ENCODE measurements around the gene C19orf81.
"Not testable (repeated sequence)": the region's sequence is repeated elsewhere in the genome, so short reads cannot be mapped to it uniquely, and the experiment has no call there.

The C19orf81 gene

DNA sequence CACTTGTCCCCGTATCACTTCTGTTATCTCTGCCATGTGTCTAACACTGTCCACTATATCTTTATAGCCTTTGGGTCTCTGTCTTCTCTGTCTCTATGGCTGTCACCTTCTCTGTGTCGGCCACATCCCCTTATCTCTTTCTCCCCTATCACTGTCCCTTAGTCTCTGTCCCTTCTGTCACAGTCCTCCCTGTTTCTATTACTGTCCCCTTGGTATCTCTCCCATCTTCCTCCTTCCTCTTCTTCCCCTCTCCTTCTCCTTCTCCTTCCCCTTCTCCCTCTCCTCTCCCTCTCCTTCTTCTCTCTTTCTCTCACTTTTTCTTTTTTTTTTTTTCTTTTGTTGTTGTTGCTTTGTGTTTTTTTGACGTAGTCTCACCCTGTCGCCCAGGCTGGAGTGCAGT lies 46.3 kb upstream of the C19orf81 start:
- Histone ChIP-seq H3K23ac (ENCODE audit: low read length) (no peak overlapping the region), H3K27me3 (ENCODE audit: insufficient read depth, low read length) (no peaks in the 10 kb centered on the region), H3K9me3 (ENCODE audit: insufficient read depth, low read depth, low read length) (peaks cover 6% of the 10 kb centered on the region), H2BK5ac (ENCODE audit: low read depth, low read length, poor library complexity) (no peak overlapping the region), H2AK5ac (ENCODE audit: low read length) (no peak overlapping the region), H4K8ac (ENCODE audit: low read depth, low read length) (no peak overlapping the region), H3K9ac (ENCODE audit: low read length) (no peak overlapping the region), H3K4me3 (ENCODE audit: low read depth, low read length) (no peak overlapping the region), H3K14ac (ENCODE audit: low read length) (no peak overlapping the region), H3K4me1 (ENCODE audit: control insufficient read depth in 1 of 2, insufficient read depth in 2 of 2, low read length in 2 of 2) (no peaks in the 10 kb centered on the region), H2AFZ (ENCODE audit: insufficient read depth, low read length, poor library complexity) (no peak overlapping the region), H4K12ac (ENCODE audit: low read depth, low read length) (no peak overlapping the region), H3K4ac (ENCODE audit: low read depth, low read length) (no peak overlapping the region), H3K36me3 (ENCODE audit: control insufficient read depth in 1 of 2, insufficient read depth in 2 of 2, low read length in 2 of 2) (no peaks in the 10 kb centered on the region), H3K4me2 (ENCODE audit: low read length) (no peak overlapping the region), H2BK12ac (ENCODE audit: low read length) (no peak overlapping the region), H4K91ac (ENCODE audit: low read depth, low read length) (no peak overlapping the region), H3K79me1 (ENCODE audit: low read length) (no peaks in the 10 kb centered on the region), H3K27ac (ENCODE audit: low read depth, low read length) (no peak overlapping the region), H2BK120ac (ENCODE audit: insufficient read depth, low read length, poor library complexity) (no peak overlapping the region), H3K79me2 (ENCODE audit: control insufficient read depth, insufficient read depth, low read length, poor library complexity) (no peaks in the 10 kb centered on the region), H3K18ac (ENCODE audit: low read length) (no peak overlapping the region)
- no peak for DNase-seq
- no CpG with 5 or more reads among the region's 4 CpGs for WGBS (ENCODE audit: extremely low coverage, insufficient coverage, insufficient read length)

DNA sequence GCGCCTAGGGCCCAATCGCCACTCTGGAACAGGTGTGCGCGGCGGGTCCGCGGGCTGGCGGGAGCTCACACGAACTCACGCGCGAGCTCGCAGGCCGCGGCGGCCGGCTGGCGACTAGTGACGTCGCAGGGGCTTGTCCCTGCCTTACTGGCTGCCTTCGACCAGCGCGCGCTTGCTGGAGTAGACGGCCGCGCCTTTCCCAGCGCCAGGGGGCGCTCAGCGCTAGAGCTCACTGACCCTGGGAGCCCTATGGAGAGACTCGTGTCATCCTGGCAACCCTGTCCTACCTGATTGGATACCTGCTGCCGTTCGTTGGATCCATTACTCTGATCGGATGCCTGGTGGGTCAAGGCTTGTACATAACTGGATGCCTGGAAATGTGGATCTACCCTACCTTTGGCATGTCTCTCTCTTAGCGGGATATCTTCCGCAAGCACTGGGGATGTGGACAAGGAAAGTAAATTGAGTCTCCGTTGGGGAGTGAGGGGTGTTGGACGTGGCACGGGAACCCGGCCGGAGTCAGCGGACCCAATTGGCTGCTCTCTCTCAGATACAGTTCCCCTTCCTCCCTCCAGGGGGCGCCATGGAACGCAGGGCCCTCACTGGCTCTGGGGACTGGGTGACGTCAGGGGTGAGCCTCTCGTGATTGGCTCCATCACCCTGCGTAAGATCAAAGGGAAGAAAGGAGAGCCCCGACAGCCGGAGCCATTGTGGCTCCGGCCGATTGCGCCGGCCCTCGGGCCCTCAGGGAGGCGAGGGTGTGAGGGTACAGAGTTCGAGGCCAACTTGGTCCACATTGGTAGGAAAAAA lies 44.8 kb upstream of the C19orf81 start:
- not testable (repeated sequence) for H3K36me3 ChIP-seq (ENCODE audit: control insufficient read depth in 1 of 2, insufficient read depth in 2 of 2, low read length in 2 of 2); H3K4ac ChIP-seq (ENCODE audit: low read depth, low read length); H4K8ac ChIP-seq (ENCODE audit: low read depth, low read length); H3K27ac ChIP-seq (ENCODE audit: low read depth, low read length); H3K23ac ChIP-seq (ENCODE audit: low read length); H3K27me3 ChIP-seq (ENCODE audit: insufficient read depth, low read length); H3K79me1 ChIP-seq (ENCODE audit: low read length); H3K9me3 ChIP-seq (ENCODE audit: insufficient read depth, low read depth, low read length); H3K4me3 ChIP-seq (ENCODE audit: low read depth, low read length); H2AFZ ChIP-seq (ENCODE audit: insufficient read depth, low read length, poor library complexity); H3K14ac ChIP-seq (ENCODE audit: low read length); H3K18ac ChIP-seq (ENCODE audit: low read length); H2BK5ac ChIP-seq (ENCODE audit: low read depth, low read length, poor library complexity); DNase-seq; H2AK5ac ChIP-seq (ENCODE audit: low read length); H3K4me1 ChIP-seq (ENCODE audit: control insufficient read depth in 1 of 2, insufficient read depth in 2 of 2, low read length in 2 of 2); H3K4me2 ChIP-seq (ENCODE audit: low read length); H2BK120ac ChIP-seq (ENCODE audit: insufficient read depth, low read length, poor library complexity); H2BK12ac ChIP-seq (ENCODE audit: low read length); H3K9ac ChIP-seq (ENCODE audit: low read length); H4K12ac ChIP-seq (ENCODE audit: low read depth, low read length); H3K79me2 ChIP-seq (ENCODE audit: control insufficient read depth, insufficient read depth, low read length, poor library complexity); H4K91ac ChIP-seq (ENCODE audit: low read depth, low read length)
- WGBS (ENCODE audit: extremely low coverage, insufficient coverage, insufficient read length): no CpG with 5 or more reads among the region's 56 CpGs

DNA sequence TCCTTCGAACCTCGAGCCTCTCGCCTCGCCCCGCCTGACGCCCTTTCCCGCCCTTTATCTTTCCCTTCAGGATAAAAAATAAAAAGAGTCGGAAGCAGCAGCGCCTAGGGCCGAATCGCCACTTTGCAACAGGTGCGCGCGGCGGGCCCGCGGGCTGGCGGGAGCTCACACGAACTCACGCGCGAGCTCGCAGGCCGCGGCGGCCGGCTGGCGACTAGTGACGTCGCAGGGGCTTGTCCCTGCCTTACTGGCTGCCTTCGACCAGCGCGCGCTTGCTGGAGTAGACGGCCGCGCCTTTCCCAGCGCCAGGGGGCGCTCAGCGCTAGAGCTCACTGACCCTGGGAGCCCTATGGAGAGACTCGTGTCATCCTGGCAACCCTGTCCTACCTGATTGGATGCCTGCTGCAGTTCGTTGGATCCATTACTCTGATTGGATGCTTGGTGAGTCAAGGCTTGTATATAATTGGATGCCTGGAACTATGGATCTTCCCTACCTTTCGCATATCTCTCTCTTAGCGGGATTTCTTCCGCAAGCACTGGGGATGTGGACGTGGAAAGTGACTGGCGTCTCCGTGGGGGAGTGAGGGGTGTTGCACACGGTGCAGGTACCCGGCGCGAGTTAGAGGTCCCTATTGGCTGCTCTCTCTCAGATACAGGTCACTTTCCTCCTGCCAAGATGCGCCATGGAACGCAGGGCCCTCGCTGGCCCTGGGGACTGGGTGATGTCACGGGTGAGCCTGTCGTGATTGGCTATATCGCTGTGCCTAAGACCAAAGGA lies 43.0 kb upstream of the C19orf81 start:
- H3K4ac ChIP-seq (ENCODE audit: low read depth, low read length); H3K9me3 ChIP-seq (ENCODE audit: insufficient read depth, low read depth, low read length); H3K79me1 ChIP-seq (ENCODE audit: low read length); H3K9ac ChIP-seq (ENCODE audit: low read length); H4K91ac ChIP-seq (ENCODE audit: low read depth, low read length); H4K8ac ChIP-seq (ENCODE audit: low read depth, low read length); DNase-seq; H2BK120ac ChIP-seq (ENCODE audit: insufficient read depth, low read length, poor library complexity); H4K12ac ChIP-seq (ENCODE audit: low read depth, low read length); H3K4me2 ChIP-seq (ENCODE audit: low read length); H2BK12ac ChIP-seq (ENCODE audit: low read length); H3K4me3 ChIP-seq (ENCODE audit: low read depth, low read length); H2AFZ ChIP-seq (ENCODE audit: insufficient read depth, low read length, poor library complexity); H3K18ac ChIP-seq (ENCODE audit: low read length); H2BK5ac ChIP-seq (ENCODE audit: low read depth, low read length, poor library complexity); H3K4me1 ChIP-seq (ENCODE audit: control insufficient read depth in 1 of 2, insufficient read depth in 2 of 2, low read length in 2 of 2); H3K79me2 ChIP-seq (ENCODE audit: control insufficient read depth, insufficient read depth, low read length, poor library complexity); H3K36me3 ChIP-seq (ENCODE audit: control insufficient read depth in 1 of 2, insufficient read depth in 2 of 2, low read length in 2 of 2); H3K23ac ChIP-seq (ENCODE audit: low read length); H3K27ac ChIP-seq (ENCODE audit: low read depth, low read length); H2AK5ac ChIP-seq (ENCODE audit: low read length); H3K14ac ChIP-seq (ENCODE audit: low read length); H3K27me3 ChIP-seq (ENCODE audit: insufficient read depth, low read length): not testable (repeated sequence)
- no CpG with 5 or more reads among the region's 58 CpGs for WGBS (ENCODE audit: extremely low coverage, insufficient coverage, insufficient read length)

DNA sequence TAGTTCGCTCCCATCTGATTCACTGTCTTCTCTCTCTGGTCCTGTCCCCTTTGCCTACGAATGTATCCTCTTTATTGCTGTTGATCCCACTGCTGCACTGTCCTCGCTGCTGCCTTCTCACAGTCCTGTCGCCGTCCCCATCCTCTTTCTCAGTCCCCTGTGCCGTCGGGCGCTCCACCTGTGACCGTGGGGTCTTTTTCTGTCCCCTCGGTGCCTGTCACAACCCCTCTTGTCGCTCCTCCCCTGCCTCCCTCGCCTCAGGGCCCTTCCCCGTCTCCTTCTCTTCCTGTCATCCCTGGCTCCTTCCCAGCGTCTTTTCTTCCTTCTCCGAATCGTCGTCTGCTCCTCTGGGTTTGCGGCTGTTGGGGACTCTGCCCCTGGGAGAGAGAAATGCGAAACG lies 41.9 kb upstream of the C19orf81 start:
- H4K12ac ChIP-seq (ENCODE audit: low read depth, low read length): no peak overlapping the region
- H3K4me3 ChIP-seq (ENCODE audit: low read depth, low read length): no peak overlapping the region
- H3K9me3 ChIP-seq (ENCODE audit: insufficient read depth, low read depth, low read length): peaks cover 7% of the 10 kb centered on the region
- no peak overlapping the region for H2AK5ac ChIP-seq (ENCODE audit: low read length)
- no peak overlapping the region for H3K4me2 ChIP-seq (ENCODE audit: low read length)
- no peak overlapping the region for H3K14ac ChIP-seq (ENCODE audit: low read length)
- H2BK12ac ChIP-seq (ENCODE audit: low read length): no peak overlapping the region
- no peak overlapping the region for H4K91ac ChIP-seq (ENCODE audit: low read depth, low read length)
- no peak for DNase-seq
- H3K4me1 ChIP-seq (ENCODE audit: control insufficient read depth in 1 of 2, insufficient read depth in 2 of 2, low read length in 2 of 2): no peaks in the 10 kb centered on the region
- H3K9ac ChIP-seq (ENCODE audit: low read length): no peak overlapping the region
- H2BK5ac ChIP-seq (ENCODE audit: low read depth, low read length, poor library complexity): no peak overlapping the region
- H3K18ac ChIP-seq (ENCODE audit: low read length): no peak overlapping the region
- no peaks in the 10 kb centered on the region for H3K27me3 ChIP-seq (ENCODE audit: insufficient read depth, low read length)
- H3K79me2 ChIP-seq (ENCODE audit: control insufficient read depth, insufficient read depth, low read length, poor library complexity): no peaks in the 10 kb centered on the region
- H3K27ac ChIP-seq (ENCODE audit: low read depth, low read length): no peak overlapping the region
- no peak overlapping the region for H2AFZ ChIP-seq (ENCODE audit: insufficient read depth, low read length, poor library complexity)
- no peak overlapping the region for H3K23ac ChIP-seq (ENCODE audit: low read length)
- no peak overlapping the region for H4K8ac ChIP-seq (ENCODE audit: low read depth, low read length)
- H2BK120ac ChIP-seq (ENCODE audit: insufficient read depth, low read length, poor library complexity): no peak overlapping the region
- H3K79me1 ChIP-seq (ENCODE audit: low read length): no peaks in the 10 kb centered on the region
- H3K4ac ChIP-seq (ENCODE audit: low read depth, low read length): no peak overlapping the region
- no peaks in the 10 kb centered on the region for H3K36me3 ChIP-seq (ENCODE audit: control insufficient read depth in 1 of 2, insufficient read depth in 2 of 2, low read length in 2 of 2)
- WGBS (ENCODE audit: extremely low coverage, insufficient coverage, insufficient read length): no CpG with 5 or more reads among the region's 20 CpGs
